Measurements from ENCODE around the gene RPL35.

DNA sequence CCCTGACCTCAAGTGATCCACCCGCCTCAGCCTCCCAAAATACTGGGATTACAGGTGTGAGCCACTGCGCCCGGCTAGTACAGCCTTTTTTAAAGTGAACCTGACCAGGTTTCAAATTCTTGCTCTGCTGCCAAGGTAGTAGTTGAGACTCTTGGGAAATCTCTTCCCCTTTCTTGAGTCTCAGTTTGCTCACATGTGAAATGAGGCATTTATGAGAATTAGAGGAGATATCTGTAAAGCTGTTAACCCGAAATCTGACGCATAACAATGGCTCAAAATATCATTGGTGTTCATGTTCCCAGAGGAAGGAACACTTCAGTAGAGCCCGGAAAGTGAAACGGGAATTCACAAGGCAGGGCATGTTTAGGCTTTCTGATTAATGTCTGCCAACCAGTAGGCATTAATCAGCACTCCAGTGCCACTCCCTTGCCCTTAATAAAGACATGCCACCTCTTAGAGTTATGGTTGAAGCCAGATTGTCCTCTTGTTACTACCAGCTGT lies 1.7 kb upstream of the RPL35 start:
- TF ChIP-seq CTCF (conservative IDR thresholded peaks at IDR 0.05; ENCODE audit: low read depth in 2 of 2): no peak
- no peak for TF ChIP-seq REST (IDR thresholded peaks at IDR 0.05; ENCODE audit: unreplicated experiment)
- TF ChIP-seq POLR2AphosphoS5 (IDR thresholded peaks at IDR 0.05; ENCODE audit: low read depth): no peak
- no peak for TF ChIP-seq JUNB (IDR thresholded peaks at IDR 0.05; ENCODE audit: unreplicated experiment)
- no peak for TF ChIP-seq EZH2 (IDR thresholded peaks at IDR 0.05; ENCODE audit: low read depth, unreplicated experiment)
- TF ChIP-seq CREB1 (CRISPR knock-in tag; IDR thresholded peaks at IDR 0.05; ENCODE audit: low read depth): no peak
- no peak for TF ChIP-seq ETS1 (IDR thresholded peaks at IDR 0.05)

Data from GM23338 (cell line).